T1000 (cell line): ENCODE measurements around the gene DCTN1.

Source experiments
- DNase-seq: peaks from one replicate; lab custom pipeline; 2025; ENCODE audit warnings: mixed read lengths; lab: John Stamatoyannopoulos, UW

DCTN1 gene

GRCh38 chr2:74321737-74322136, 58.4 kb downstream of the DCTN1 start:
- DNase-seq: no peak

- no peak for DNase-seq
Measured at GRCh38 chr2:74317701-74318100, 62.4 kb downstream of the DCTN1 start.

- DNase-seq: no peak
Measured at GRCh38 chr2:74316627-74317295, 63.4 kb downstream of the DCTN1 start.

GRCh38 chr2:74314107-74314506, 66.0 kb downstream of the DCTN1 start:
- no peak for DNase-seq

- DNase-seq: no peak
Measured at GRCh38 chr2:74313497-74313896, 66.6 kb downstream of the DCTN1 start.

GRCh38 chr2:74312913-74313312, 67.2 kb downstream of the DCTN1 start:
- DNase-seq: no peak
